Neural progenitor cell (in vitro differentiated cells): ENCODE data around the gene LAMA2.

Source experiments
- CTCF ChIP-seq: fragments of 200-600 bp; sonication (generic); IDR thresholded peaks from 2 replicates; pipeline ENCODE4 v1.5.1; 2017; ENCODE audit warnings: antibody characterized with exemption, mild to moderate bottlenecking
- EZH2 ChIP-seq: fragments of 200-600 bp; sonication (generic); IDR thresholded peaks from 2 replicates; pipeline ENCODE4 v1.6.1; 2017; ENCODE audit warnings: antibody characterized with exemption, mild to moderate bottlenecking, moderate library complexity
- EZH2phosphoT487 ChIP-seq: fragments of 200-600 bp; sonication (generic); IDR thresholded peaks from 2 replicates; pipeline ENCODE4 v1.6.1; 2017; ENCODE audit warnings: antibody characterized with exemption

DNA sequence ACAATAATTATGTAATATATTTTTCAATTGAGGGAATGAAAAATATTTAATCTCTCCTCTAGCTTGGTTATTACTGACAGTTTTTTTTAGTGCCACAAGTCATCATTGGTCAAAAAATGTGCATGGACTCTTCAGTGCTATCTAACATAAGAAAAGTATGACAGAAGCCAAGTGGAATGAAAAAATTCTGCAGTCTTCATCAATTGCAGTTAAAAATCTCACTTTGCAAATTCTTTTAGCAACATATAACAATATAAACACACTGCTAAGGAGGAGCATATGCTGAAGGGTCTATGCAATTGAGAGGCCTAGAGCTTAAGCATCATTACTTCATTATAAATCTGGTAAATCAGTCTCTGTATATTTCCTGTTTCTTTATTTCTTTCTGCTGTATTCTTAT lies 652.0 kb downstream of the LAMA2 start:
- TF ChIP-seq CTCF (no peak), EZH2 (no peak), EZH2phosphoT487 (no peak)
